GM18907 (cell line): Measurements from ENCODE around the gene ERGIC3.

Source experiments
- ATAC-seq: cut with Tn5 transposase; IDR thresholded peaks from one replicate; pipeline ENCODE4 v1.9.1; 2021; ENCODE audit warnings: mild to moderate bottlenecking, moderate library complexity; ENCODE audit not compliant: unreplicated experiment

Gene ERGIC3

GRCh38 chr20:35541783-35542662 is at the start of gene ERGIC3:
Gene ERGIC3, plus strand, starts transcription at chr20:35542078. Its CDS starts 20 bp downstream, at chr20:35542098.
- peak; percentile 91 for ATAC-seq

GRCh38 chr20:35492352-35492751 is 49.5 kb upstream of the ERGIC3 start:
- ATAC-seq = no peak

- ATAC-seq = no peak
Observed at GRCh38 chr20:35496481-35496880, 45.4 kb upstream of the ERGIC3 start.

- no peak for ATAC-seq
Observed at GRCh38 chr20:35497320-35497719, 44.6 kb upstream of the ERGIC3 start.

GRCh38 chr20:35497780-35498189 is 44.1 kb upstream of the ERGIC3 start:
- ATAC-seq = no peak

GRCh38 chr20:35499271-35499670 is 42.6 kb upstream of the ERGIC3 start:
- no peak for ATAC-seq

GRCh38 chr20:35502352-35502751 is 39.5 kb upstream of the ERGIC3 start:
- peak; percentile 67 for ATAC-seq

- no peak for ATAC-seq
Observed at GRCh38 chr20:35503281-35503680, 38.6 kb upstream of the ERGIC3 start.

GRCh38 chr20:35503841-35504561 is 37.9 kb upstream of the ERGIC3 start:
- ATAC-seq = no peak

GRCh38 chr20:35504751-35505150 is 37.1 kb upstream of the ERGIC3 start:
- no peak for ATAC-seq

GRCh38 chr20:35506179-35506578 is 35.7 kb upstream of the ERGIC3 start:
- no peak for ATAC-seq

- no peak for ATAC-seq
Observed at GRCh38 chr20:35506872-35507638, 34.8 kb upstream of the ERGIC3 start.

- ATAC-seq = no peak
Observed at GRCh38 chr20:35508493-35509218, 33.2 kb upstream of the ERGIC3 start.

GRCh38 chr20:35510951-35511735 is 30.7 kb upstream of the ERGIC3 start:
- ATAC-seq = no peak

GRCh38 chr20:35511814-35512420 is 30.0 kb upstream of the ERGIC3 start:
- ATAC-seq = no peak

GRCh38 chr20:35514371-35514932 is 27.4 kb upstream of the ERGIC3 start:
- ATAC-seq = no peak

- no peak for ATAC-seq
Observed at GRCh38 chr20:35515341-35515740, 26.5 kb upstream of the ERGIC3 start.

- ATAC-seq = no peak
Observed at GRCh38 chr20:35515949-35516645, 25.8 kb upstream of the ERGIC3 start.
